ENCODE results near the gene CFB.

- TF ChIP-seq CTCF (conservative IDR thresholded peaks at IDR 0.05; ENCODE audit: low read depth, low read length), result no peak
- TF ChIP-seq EZH2 (IDR thresholded peaks at IDR 0.05; ENCODE audit: borderline replicate concordance, low read depth, low read length, poor library complexity, severe bottlenecking), result no peak
Measured at GRCh38 chr6:31948753-31949413, 3.0 kb downstream of the CFB start.

Measured in A673 (cell line).